Adipose tissue (tissue), 3 donors: ENCODE measurements around the gene BFSP1. TPM values are rescaled to one million over a fixed set of nuclear protein-coding genes. Genes with fewer than 3 reads are reported as not detected.

Source experiments
- H3K27ac ChIP-seq: one replicate; pipeline ENCODE4 v1.5.1; 2013; ENCODE audit warnings: low read depth, low read length
- WGBS, 3 donors: extraction: QIAGEN DNeasy Blood & Tissue Kit; methylation state at CpG; one replicate each; pipeline ENCODE4 v1.1.7; 2013; 5-methylcytosine and 5-hydroxymethylcytosine counted together
- polyA plus RNA-seq, 3 donors: library from polyadenylated mRNA; stranded (reverse); fragments of 200-250 nt; gene quantifications; one replicate each; pipeline ENCODE4 v1.2.3, GENCODE V29; 2013
- donor health status: healthy with polysubstance abuse.
- donor health status: Bipolar disorder and iron deficiency.
- donor health status: healthy.

BFSP1 gene
- polyA plus RNA-seq, 3 donors = 0.68 to 1.3 (median 1.0) TPM

DNA sequence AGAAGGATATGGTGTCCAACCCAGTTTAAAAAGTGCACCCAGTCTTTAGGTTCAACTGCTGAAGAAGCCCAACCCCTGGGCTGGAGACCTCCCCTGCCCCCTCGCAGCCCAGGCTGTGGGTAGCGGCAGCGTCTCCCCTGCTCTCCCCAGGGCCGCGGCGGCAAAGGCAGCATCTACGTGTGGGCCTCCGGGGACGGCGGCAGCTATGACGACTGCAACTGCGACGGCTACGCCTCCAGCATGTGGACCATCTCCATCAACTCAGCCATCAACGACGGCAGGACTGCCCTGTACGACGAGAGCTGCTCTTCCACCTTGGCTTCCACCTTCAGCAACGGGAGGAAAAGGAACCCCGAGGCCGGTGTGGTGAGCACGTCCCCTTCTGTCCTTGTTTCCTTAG lies 77.6 kb downstream of the BFSP1 start:
- WGBS, 3 donors = 85 to 88% (median 87%) methylated on average over 22 of the region's 22 CpGs

DNA sequence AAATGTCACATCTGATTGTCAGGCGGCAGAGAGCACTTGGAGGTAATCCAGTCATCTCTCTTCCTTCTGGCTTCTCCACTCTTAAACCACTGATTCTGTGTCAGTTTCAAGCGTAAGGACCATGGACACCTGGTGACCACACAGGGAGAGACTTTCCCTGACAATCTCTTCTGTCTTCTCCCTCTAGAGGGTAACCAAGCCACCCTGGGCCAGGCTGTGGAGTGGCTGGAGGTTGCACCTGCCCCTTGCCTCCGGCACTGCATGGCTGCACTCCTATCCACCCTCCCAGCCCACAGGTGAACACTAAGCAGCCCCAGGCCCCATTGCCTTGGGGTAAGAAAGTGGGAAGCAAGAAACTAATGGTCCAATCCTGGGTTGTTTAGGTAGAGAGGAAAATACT lies 78.7 kb downstream of the BFSP1 start:
- 58 to 79% (median 73%) methylated on average over 3 of the region's 3 CpGs for WGBS, 3 donors
- H3K27ac ChIP-seq = no peak overlapping the region

More for the DNA sequence above, 77.6 kb downstream of the BFSP1 start:
- H3K27ac ChIP-seq = no peak overlapping the region

DNA sequence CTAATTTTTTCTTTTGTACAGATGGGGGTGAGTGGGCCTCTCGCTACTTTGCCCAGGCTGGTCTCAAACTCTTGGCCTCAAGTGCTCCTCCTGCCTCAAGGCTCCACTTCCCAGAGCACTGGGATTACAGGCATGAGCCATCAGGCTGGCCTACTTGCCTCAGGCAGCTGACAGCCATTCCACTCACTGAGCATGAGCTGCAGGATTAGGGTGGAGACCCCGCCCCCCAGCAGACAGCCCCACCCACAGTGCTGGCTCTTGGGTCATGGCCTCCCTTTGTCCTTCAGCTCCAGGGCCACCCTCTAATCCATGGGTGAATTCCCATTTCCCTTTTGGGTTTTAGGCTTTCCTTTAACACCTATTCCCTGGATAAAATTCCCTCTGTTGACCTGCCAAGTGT lies 82.1 kb downstream of the BFSP1 start:
- no peak overlapping the region for H3K27ac ChIP-seq
- WGBS, 3 donors = 83 to 89% (median 83%) methylated on average over 2 of the region's 2 CpGs

DNA sequence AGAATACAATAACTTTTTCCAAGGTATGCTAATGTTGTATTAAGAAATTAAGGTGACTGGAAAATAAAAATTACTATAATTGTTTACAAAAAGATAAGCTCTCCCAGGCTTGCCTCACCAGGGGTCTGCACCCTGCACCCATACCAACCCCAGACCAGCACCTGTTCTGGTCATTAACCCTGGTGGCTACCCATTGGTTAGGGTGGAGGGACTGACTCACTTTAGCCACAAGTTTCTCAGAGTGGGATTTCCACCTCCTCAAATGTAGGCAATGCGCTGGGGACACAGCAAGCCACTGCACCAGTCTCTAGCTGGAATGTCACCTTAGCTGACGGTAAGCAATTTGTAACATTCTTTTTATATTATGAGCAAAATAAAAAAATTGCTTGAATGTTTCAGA lies 83.1 kb downstream of the BFSP1 start:
- H3K27ac ChIP-seq = no peak overlapping the region
- 90 to 99% (median 97%) methylated on average over 2 of the region's 2 CpGs for WGBS, 3 donors

DNA sequence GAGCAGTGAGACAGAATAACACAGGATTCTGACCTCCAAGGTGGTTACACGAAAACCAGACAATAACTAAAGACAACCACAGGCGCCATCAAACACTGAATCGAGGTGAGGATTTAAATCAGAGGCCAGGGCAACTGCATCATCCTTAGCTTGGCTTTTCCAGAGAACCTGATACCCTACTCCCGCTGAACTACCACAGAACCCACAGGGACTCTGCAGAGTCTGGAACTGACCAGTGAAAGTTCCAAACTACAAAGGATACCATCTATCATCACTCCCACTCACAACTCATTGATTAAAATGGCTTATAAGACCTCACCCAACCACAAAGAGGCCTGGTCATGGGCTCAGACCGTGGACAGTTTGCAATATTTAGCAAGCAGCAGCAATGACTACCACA lies 85.0 kb downstream of the BFSP1 start:
- H3K27ac ChIP-seq = no peak overlapping the region
- WGBS, 3 donors = 63 to 79% (median 76%) methylated on average over 5 of the region's 5 CpGs

DNA sequence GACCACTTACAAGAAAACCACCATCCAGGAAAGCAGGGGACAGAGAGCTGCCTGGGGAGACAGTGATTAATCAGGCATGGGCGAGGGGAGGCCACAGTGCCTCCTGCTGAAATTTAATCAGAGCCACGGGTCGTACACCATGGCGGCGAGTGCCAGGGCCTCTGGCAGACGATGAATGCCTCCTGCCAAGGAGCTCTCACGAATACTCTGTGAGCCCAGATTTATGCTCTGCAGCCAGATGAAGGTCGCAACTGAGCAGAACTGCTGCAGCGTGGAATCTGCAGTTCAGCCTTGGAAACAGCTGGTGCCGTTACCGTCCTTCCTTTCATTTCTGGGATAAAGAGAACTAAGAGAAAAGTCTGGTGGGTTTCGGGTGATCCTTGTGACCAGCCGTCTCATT lies 85.6 kb downstream of the BFSP1 start:
- 64 to 69% (median 64%) methylated on average over 13 of the region's 13 CpGs for WGBS, 3 donors

DNA sequence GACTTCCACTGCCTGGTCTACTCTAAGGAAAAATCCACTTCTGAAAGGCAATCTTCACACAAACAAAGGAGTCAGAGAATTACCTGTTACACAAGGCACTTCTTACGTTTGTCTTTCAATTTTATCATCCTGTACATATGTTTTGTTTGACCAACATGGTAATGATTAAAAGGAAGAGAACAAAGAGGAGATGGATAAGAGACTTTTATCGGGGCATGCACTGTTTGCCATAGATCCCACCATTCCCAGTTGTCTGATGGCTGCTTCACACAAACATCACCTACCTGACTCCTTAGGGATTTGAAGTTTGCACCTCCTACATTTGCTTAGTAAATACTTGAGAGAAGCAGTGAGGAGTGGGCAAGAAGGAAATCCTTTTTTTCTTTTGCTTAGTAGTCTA lies 87.1 kb downstream of the BFSP1 start:
- no peak overlapping the region for H3K27ac ChIP-seq
- 18 to 60% (median 51%) methylated on average over 2 of the region's 2 CpGs for WGBS, 3 donors

More for the DNA sequence above, 85.6 kb downstream of the BFSP1 start:
- no peak overlapping the region for H3K27ac ChIP-seq

Other genes with a start within 250 kb of the BFSP1 start
- gene DSTN, start 38.7 kb upstream of the BFSP1 start, polyA plus RNA-seq = 100 to 1,000 TPM; 200 to 487 (median 295) TPM
- 100 to 1,000 TPM in 1 of 3 donors, 10 to 100 TPM in 2; 50.9 to 227 (median 80.2) TPM for gene RRBP1, start 150.9 kb upstream of the BFSP1 start, polyA plus RNA-seq
- gene BANF2, start 168.6 kb upstream of the BFSP1 start, polyA plus RNA-seq = under 1 TPM in 1 of 3 donors, not detected in 2; 0.92 TPM